HepG2 (cell line): ENCODE measurements around the gene MED1. TPM values are rescaled to one million over a fixed set of nuclear protein-coding genes. Genes with fewer than 3 reads are reported as not detected.
A peak's percentile ranks its signal among the peaks of the same experiment; 100 is the strongest.

Source experiments
- ATAC-seq: fragments of 200-7000 bp; cut with Tn5 transposase; 3 replicates; pipeline ENCODE4 v1.9.1; 2020; ENCODE audit warnings: mild to moderate bottlenecking, moderate library complexity
- BruUV-seq: library from RNA; stranded (reverse); fragments of 400-500 nt; replicated peaks from 2 replicates; lab custom pipeline; 2021; lab: Mats Ljungman, UMichigan
- CTCF ChIA-PET: fragments of 300-600 bp; formaldehyde crosslinking; extraction: SDS; loops from one replicate; lab custom pipeline; 2021; ENCODE audit warnings: low total read pairs, inconsistent platforms, low intra/inter-chr PET ratio; lab: Yijun Ruan, JAX
- POLR2A ChIA-PET: fragments of 350-600 bp; sonication (Branson Sonifier 250); formaldehyde crosslinking; loops from one replicate; lab custom pipeline; 2020; ENCODE audit warnings: antibody characterized with exemption, inconsistent platforms; lab: Yijun Ruan, JAX
- DNase-seq: peaks from one replicate; pipeline ENCODE4 v3.0.0-alpha.2; 2015; ENCODE audit warnings: low spot score
- FAIRE-seq: peaks from 3 replicates; lab custom pipeline; 2011; peaks lifted over from hg19 to GRCh38; lab: Jason Lieb, UNC
- H2AFZ ChIP-seq: one replicate; pipeline ENCODE4 v1.6.1; 2011; ENCODE audit warnings: low read length, inconsistent platforms
- H3K27ac ChIP-seq: fragments of 300-600 bp; 3 replicates; pipeline ENCODE4 v1.8.0; 2011; ENCODE audit warnings: mixed run types, mild to moderate bottlenecking, mixed read lengths, low read length, inconsistent platforms; ENCODE audit not compliant: insufficient read depth; ENCODE audit errors: extremely low read length
- H3K27me3 ChIP-seq, 2 experiments: fragments of 200-600 bp in 1 of 2; 2 replicates in 1 of 2; 3 replicates in 1 of 2; pipeline versions ENCODE4 v1.6.0 to v1.8.0; 2011; ENCODE audit warnings: low read length in 2 of 2, mild to moderate bottlenecking in 2 of 2, moderate library complexity in 2 of 2, inconsistent platforms in 1 of 2; ENCODE audit not compliant: insufficient read depth in 2 of 2, control insufficient read depth in 1 of 2
- H3K36me3 ChIP-seq, 2 experiments: fragments of 200-600 bp in 1 of 2; replicated peaks in 1 of 2; 2 replicates in 1 of 2; 3 replicates in 1 of 2; pipeline versions ENCODE4 v1.5.1 to v1.8.0; 2011; ENCODE audit warnings: low read length in 2 of 2, inconsistent platforms in 1 of 2; ENCODE audit not compliant: insufficient read depth in 2 of 2, control insufficient read depth in 1 of 2
- H3K4me1 ChIP-seq: 2 replicates; pipeline ENCODE4 v1.5.1; 2012; ENCODE audit warnings: low read length, inconsistent platforms; ENCODE audit not compliant: insufficient read depth
- H3K4me2 ChIP-seq: 2 replicates; pipeline ENCODE4 v1.6.0; 2011; ENCODE audit warnings: low read depth, low read length, inconsistent platforms
- H3K4me3 ChIP-seq, 3 experiments: fragments of 200-600 bp in 1 of 3; sonication (generic), shearing (Covaris generic) in 1 of 3; replicated peaks in 1 of 3; 2 replicates each; pipeline ENCODE4 v1.5.1; 2011 to 2016; ENCODE audit warnings: low read length in 3 of 3, inconsistent platforms in 2 of 3, low read depth in 2 of 3, mild to moderate bottlenecking in 2 of 3, control low read depth in 1 of 3, mixed read lengths in 1 of 3; ENCODE audit not compliant: insufficient read depth in 1 of 3
- H3K79me2 ChIP-seq: one replicate; pipeline ENCODE4 v1.6.1; 2011; ENCODE audit warnings: low read length, inconsistent platforms; ENCODE audit not compliant: insufficient read depth
- H3K9ac ChIP-seq: 2 replicates; pipeline ENCODE4 v1.6.0; 2011; ENCODE audit warnings: mild to moderate bottlenecking, low read depth, low read length, inconsistent platforms; ENCODE audit not compliant: insufficient read depth
- H3K9me3 ChIP-seq: 2 replicates; pipeline ENCODE4 v1.5.1; 2012; ENCODE audit warnings: mild to moderate bottlenecking, low read length
- H4K20me1 ChIP-seq: 2 replicates; pipeline ENCODE4 v1.6.0; 2011; ENCODE audit warnings: inconsistent platforms, mild to moderate bottlenecking, low read length, moderate library complexity; ENCODE audit not compliant: insufficient read depth
- FOXC1 ChIP-seq: sonication (generic); formaldehyde crosslinking; IDR thresholded peaks from 2 replicates; pipeline ENCODE4 v1.8.0; 2022; ENCODE audit warnings: mild to moderate bottlenecking, missing genetic modification reagents, borderline replicate concordance
- HNF4A ChIP-seq: sonication (generic); formaldehyde crosslinking; IDR thresholded peaks from 2 replicates; pipeline ENCODE4 v1.4.0; 2020; ENCODE audit warnings: missing genetic modification reagents
- KLF9 ChIP-seq: IDR thresholded peaks from 2 replicates; pipeline ENCODE4 v1.6.1; 2016; ENCODE audit warnings: low read depth
- TOE1 ChIP-seq: sonication (generic); formaldehyde crosslinking; IDR thresholded peaks from 2 replicates; pipeline ENCODE4 v1.4.0; 2020; ENCODE audit warnings: mild to moderate bottlenecking, missing genetic modification reagents
- ZNF496 ChIP-seq: sonication (generic); formaldehyde crosslinking; IDR thresholded peaks from 2 replicates; pipeline ENCODE4 v1.8.1; 2023; ENCODE audit warnings: mild to moderate bottlenecking, moderate library complexity, missing genetic modification reagents; ENCODE audit not compliant: insufficient replicate concordance
- ZNF598 ChIP-seq: sonication (generic); formaldehyde crosslinking; IDR thresholded peaks from 2 replicates; pipeline ENCODE4 v1.5.1; 2020; ENCODE audit warnings: mild to moderate bottlenecking, missing genetic modification reagents, borderline replicate concordance
- ZNF768 ChIP-seq: sonication (generic); formaldehyde crosslinking; IDR thresholded peaks from 2 replicates; pipeline ENCODE4 v1.4.0; 2020; ENCODE audit warnings: missing genetic modification reagents
- WGBS: methylation state at CpG from one replicate; pipeline ENCODE4 v1.1.6; 2017; ENCODE audit warnings: low lambda C conversion rate; 5-methylcytosine and 5-hydroxymethylcytosine counted together
- in situ Hi-C: cut with HindIII; loops from 2 replicates; pipeline ENCODE4 v1.10.0; 2017; ENCODE audit warnings: low pct_unique_long_range_greater_than_20kb; ENCODE audit not compliant: extremely low pct_ligation_motif_present
- intact Hi-C: fragments of 100-400 bp; cut with micrococcal nuclease; formaldehyde crosslinking; loops from one replicate; pipeline ENCODE4 v1.10.0; 2022; ENCODE audit not compliant: unreplicated experiment
- polyA plus RNA-seq, 8 experiments: library from polyadenylated mRNA; depleted of rRNA in 3 of 8; stranded (reverse) in 7 of 8; unstranded in 1 of 8; fragments of >200 nt; fragmentation: Illumina TruSeq in 4 of 8; extraction: Trizol in 4 of 8; gene quantifications; 2 replicates each; pipeline versions ENCODE4 v1.2.1 to v1.2.3, GENCODE V29; 2011 to 2016; ENCODE audit warnings: low read depth in 4 of 8, missing spikeins in 1 of 8, mixed read lengths in 1 of 8; ENCODE audit not compliant: insufficient read depth in 1 of 8
- total RNA-seq, 5 experiments: library from RNA; depleted of rRNA; stranded (reverse); fragments of >200 nt; fragmentation: Illumina TruSeq; extraction: Trizol; gene quantifications; 2 replicates each; pipeline ENCODE4 v1.2.3, GENCODE V29; 2016; ENCODE audit warnings: low read depth in 1 of 5
- TF ChIP-seq, protein P1 (sequence below), 2 experiments: sonication (generic) in 1 of 2; formaldehyde crosslinking in 1 of 2; IDR thresholded peaks; 2 replicates each; pipeline versions ENCODE4 v1.5.1 to v1.6.1; 2011 to 2020; ENCODE audit warnings: borderline replicate concordance in 1 of 2, low read depth in 1 of 2, low read length in 1 of 2, mild to moderate bottlenecking in 1 of 2, missing genetic modification reagents in 1 of 2, moderate library complexity in 1 of 2
- TF ChIP-seq, protein P2 (sequence below): sonication (generic); formaldehyde crosslinking; IDR thresholded peaks from 2 replicates; pipeline ENCODE4 v1.4.0; 2020; ENCODE audit warnings: missing genetic modification reagents, borderline replicate concordance
- TF ChIP-seq, protein P3 (sequence below): sonication (generic); formaldehyde crosslinking; IDR thresholded peaks from 2 replicates; pipeline ENCODE4 v1.4.0; 2020; ENCODE audit warnings: mild to moderate bottlenecking, missing genetic modification reagents

The MED1 gene
- total and polyA plus RNA-seq, 2 of the 13 experiments (the other 11 are each of a cell fraction or from before 2014, with no cell fraction given): 37.5 to 40.1 TPM

DNA sequence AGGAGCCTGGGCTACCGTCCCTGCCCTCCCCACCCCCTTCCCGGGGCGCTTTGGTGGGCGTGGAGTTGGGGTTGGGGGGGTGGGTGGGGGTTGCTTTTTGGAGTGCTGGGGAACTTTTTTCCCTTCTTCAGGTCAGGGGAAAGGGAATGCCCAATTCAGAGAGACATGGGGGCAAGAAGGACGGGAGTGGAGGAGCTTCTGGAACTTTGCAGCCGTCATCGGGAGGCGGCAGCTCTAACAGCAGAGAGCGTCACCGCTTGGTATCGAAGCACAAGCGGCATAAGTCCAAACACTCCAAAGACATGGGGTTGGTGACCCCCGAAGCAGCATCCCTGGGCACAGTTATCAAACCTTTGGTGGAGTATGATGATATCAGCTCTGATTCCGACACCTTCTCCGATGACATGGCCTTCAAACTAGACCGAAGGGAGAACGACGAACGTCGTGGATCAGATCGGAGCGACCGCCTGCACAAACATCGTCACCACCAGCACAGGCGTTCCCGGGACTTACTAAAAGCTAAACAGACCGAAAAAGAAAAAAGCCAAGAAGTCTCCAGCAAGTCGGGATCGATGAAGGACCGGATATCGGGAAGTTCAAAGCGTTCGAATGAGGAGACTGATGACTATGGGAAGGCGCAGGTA lies 11.0 kb upstream of the MED1 start (continued):
- TF ChIP-seq HNF4A (CRISPR knock-in tag) (no peak), ZNF496 (no peak)
- TF ChIP-seq, protein P1, sequence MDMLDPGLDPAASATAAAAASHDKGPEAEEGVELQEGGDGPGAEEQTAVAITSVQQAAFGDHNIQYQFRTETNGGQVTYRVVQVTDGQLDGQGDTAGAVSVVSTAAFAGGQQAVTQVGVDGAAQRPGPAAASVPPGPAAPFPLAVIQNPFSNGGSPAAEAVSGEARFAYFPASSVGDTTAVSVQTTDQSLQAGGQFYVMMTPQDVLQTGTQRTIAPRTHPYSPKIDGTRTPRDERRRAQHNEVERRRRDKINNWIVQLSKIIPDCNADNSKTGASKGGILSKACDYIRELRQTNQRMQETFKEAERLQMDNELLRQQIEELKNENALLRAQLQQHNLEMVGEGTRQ (IDR thresholded peaks at IDR 0.05; ENCODE audit: low read depth, low read length): no peak
- TF ChIP-seq, protein P1 (CRISPR knock-in tag; IDR thresholded peaks at IDR 0.05; ENCODE audit: borderline replicate concordance): no peak

DNA sequence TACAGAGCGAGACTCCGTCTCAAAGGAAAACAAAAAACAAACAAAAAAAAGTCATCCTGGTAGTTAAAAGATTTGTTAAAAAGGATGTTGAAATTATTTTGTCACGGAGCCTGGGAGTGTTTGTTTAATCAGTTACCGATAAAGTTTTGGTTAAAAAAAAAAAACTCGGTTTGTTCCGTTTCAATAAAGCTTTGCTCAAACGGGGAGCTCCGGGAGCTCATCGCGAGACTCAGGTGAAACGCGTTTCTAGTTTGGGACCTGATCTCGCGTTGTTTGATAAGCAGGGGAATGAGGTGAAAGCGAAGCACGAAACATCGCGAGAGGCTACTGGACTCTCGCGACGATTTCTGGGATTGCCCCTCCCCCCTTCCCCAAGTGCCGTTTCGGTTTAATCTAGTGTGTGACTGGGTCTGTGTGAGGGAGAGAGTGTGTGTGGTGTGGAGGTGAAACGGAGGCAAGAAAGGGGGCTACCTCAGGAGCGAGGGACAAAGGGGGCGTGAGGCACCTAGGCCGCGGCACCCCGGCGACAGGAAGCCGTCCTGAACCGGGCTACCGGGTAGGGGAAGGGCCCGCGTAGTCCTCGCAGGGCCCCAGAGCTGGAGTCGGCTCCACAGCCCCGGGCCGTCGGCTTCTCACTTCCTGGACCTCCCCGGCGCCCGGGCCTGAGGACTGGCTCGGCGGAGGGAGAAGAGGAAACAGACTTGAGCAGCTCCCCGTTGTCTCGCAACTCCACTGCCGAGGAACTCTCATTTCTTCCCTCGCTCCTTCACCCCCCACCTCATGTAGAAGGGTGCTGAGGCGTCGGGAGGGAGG lies 10.3 kb upstream of the MED1 start, which contains the start of gene CDK12:
Gene CDK12, plus strand, starts transcription at position 374 of the 813 bp plus-strand sequence. CDS start 586 bp downstream, outside the sequence.
- intact Hi-C loops: loop anchor here (1.0 to 10.0 kb wide), 2 partner anchors 8 to 273 kb away; partner anchors contain the start of genes GRB7 and MIEN1
- peak; percentile 99 for FAIRE-seq
- TF ChIP-seq, protein P2, sequence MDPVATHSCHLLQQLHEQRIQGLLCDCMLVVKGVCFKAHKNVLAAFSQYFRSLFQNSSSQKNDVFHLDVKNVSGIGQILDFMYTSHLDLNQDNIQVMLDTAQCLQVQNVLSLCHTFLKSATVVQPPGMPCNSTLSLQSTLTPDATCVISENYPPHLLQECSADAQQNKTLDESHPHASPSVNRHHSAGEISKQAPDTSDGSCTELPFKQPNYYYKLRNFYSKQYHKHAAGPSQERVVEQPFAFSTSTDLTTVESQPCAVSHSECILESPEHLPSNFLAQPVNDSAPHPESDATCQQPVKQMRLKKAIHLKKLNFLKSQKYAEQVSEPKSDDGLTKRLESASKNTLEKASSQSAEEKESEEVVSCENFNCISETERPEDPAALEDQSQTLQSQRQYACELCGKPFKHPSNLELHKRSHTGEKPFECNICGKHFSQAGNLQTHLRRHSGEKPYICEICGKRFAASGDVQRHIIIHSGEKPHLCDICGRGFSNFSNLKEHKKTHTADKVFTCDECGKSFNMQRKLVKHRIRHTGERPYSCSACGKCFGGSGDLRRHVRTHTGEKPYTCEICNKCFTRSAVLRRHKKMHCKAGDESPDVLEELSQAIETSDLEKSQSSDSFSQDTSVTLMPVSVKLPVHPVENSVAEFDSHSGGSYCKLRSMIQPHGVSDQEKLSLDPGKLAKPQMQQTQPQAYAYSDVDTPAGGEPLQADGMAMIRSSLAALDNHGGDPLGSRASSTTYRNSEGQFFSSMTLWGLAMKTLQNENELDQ (CRISPR knock-in tag): peak; percentile 71; the same call in 1 of the 2 replicates
- TF ChIP-seq FOXC1 (CRISPR knock-in tag) (peak; percentile 87), ZNF598 (CRISPR knock-in tag) (0 out of 2 replicates have a peak, but pooled peaks have one; percentile 28), TOE1 (no peak), ZNF768 (CRISPR knock-in tag) (peak; percentile 81), KLF9 (CRISPR knock-in tag) (no peak; the same call in 1 of the 2 replicates)
- TF ChIP-seq, protein P3, sequence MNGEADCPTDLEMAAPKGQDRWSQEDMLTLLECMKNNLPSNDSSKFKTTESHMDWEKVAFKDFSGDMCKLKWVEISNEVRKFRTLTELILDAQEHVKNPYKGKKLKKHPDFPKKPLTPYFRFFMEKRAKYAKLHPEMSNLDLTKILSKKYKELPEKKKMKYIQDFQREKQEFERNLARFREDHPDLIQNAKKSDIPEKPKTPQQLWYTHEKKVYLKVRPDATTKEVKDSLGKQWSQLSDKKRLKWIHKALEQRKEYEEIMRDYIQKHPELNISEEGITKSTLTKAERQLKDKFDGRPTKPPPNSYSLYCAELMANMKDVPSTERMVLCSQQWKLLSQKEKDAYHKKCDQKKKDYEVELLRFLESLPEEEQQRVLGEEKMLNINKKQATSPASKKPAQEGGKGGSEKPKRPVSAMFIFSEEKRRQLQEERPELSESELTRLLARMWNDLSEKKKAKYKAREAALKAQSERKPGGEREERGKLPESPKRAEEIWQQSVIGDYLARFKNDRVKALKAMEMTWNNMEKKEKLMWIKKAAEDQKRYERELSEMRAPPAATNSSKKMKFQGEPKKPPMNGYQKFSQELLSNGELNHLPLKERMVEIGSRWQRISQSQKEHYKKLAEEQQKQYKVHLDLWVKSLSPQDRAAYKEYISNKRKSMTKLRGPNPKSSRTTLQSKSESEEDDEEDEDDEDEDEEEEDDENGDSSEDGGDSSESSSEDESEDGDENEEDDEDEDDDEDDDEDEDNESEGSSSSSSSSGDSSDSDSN: peak; percentile 94

More for the DNA sequence above, 10.3 kb upstream of the MED1 start, which contains the start of gene CDK12:
- Histone ChIP-seq H3K9me3 (no peaks in the 10 kb centered on the region), H3K4me2 (peak within 1 kb of the TSS; percentile 90), H3K36me3 (no peaks in the 10 kb centered on the region), H3K9ac (peak within 1 kb of the TSS; percentile 100), H3K79me2 (peaks cover 49% of the 10 kb centered on the region), H3K4me1 (peaks cover 45% of the 10 kb centered on the region), H3K27ac (peak within 1 kb of the TSS; percentile 98), H3K4me3 (peak within 1 kb of the TSS; percentile 86 to 99 (median 96)), H4K20me1 (peaks cover 42% of the 10 kb centered on the region), H2AFZ (no peak within 1 kb of the TSS), H3K27me3 (no peaks in the 10 kb centered on the region; a peak in 1 of 5 replicates)
- in situ Hi-C loops: no loop called here
- WGBS: 3% methylated on average over 33 of the region's 51 CpGs
- CTCF ChIA-PET: no interaction called here
- ATAC-seq (peak; percentile 86), DNase-seq (peak; percentile 100)
- POLR2A ChIA-PET: interaction anchor here (0.5 to 9.6 kb wide), 23 partner anchors 9 to 639 kb away, joined by 3 to 302 read pairs (median 4); partner anchors contain the start of genes FBXL20, MED1, NR1D1 and PGAP3
- TSS peak; percentile 97 for BruUV-seq
